GF-D8 (cell line): ENCODE results near the gene RELA.
"Not testable (repeated sequence)": the region's sequence is repeated elsewhere in the genome, so short reads cannot be mapped to it uniquely, and the experiment has no call there.

Experiments used
- DNase-seq: peaks from one replicate; lab custom pipeline; 2025; lab: John Stamatoyannopoulos, UW

The RELA gene

DNA sequence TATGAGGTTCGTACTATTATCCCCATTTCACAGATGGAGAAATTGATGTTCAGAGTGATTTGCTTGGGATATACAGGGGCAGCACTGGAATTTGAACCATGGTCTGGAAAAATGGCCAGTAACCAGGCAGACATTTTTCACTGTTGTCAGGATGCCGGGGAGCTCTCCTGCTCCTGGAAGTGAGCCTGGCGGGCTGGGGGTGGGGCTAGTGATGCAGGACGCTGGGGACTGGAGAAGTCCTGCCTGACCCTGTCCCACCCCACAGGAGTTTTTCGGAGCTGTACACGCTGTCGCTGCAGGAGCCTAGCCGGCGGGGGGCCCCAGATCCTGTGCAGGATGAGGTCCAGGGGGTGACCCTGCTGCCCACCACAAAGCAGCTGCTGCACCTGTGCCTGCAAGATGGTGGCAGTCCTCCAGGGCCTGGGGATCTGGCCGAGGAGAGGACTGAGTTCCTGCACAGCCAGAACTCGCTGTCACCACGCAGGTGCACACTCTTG, 13.7 kb downstream of the RELA start:
- DNase-seq = no peak

DNA sequence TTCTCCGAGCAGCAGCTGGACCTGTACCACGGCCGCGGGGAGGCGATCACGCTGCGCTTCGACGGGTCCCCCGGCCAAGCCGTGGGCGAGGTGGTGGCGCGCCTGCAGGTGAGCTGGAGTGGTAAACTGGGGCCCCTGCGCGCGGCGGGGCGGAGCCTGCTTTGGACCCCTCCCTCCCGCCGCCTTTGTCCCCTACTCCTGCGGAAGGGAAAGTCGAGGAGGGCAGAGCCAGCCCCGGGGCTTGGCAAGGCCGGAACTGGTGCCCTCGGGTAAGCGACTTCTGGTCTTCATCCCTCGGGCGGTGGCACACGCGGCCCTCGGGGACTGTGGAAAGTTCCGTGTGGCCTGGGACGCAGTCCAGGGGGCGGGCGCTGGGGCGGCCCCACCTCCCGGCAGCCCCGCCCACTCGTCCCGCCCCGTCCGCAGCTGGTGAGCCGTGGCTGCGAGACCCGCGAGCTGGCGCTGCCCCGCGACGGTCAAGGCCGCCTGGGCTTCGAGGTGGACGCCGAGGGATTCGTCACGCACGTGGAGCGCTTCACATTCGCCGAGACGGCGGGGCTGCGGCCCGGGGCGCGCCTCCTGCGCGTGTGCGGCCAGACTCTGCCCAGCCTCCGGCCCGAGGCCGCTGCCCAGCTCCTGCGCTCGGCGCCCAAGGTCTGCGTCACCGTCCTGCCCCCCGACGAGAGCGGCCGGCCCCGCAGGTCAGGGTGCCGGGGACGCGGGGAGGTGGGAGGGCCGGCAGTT, 15.6 kb downstream of the RELA start:
- no peak for DNase-seq

DNA sequence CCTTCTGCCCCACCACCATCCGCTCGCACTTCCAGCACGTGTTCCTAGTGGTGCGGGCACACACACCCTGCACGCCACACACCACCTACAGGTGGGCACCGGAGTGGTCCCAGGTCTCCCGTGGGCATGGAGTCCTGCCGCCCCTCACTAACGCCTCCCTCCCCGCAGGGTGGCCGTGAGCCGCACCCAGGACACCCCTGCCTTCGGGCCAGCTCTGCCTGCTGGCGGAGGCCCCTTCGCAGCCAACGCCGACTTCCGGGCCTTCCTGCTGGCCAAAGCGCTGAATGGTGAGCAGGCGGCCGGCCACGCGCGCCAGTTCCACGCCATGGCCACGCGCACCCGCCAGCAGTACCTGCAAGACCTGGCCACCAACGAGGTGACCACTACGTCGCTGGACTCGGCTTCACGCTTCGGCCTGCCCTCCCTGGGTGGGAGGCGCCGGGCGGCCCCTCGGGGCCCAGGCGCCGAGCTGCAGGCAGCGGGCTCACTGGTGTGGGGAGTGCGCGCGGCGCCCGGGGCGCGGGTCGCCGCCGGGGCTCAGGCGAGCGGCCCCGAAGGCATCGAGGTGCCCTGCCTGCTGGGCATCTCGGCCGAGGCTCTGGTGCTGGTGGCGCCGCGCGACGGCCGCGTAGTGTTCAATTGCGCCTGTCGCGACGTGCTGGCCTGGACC, 16.3 kb downstream of the RELA start:
- DNase-seq = no peak

DNA sequence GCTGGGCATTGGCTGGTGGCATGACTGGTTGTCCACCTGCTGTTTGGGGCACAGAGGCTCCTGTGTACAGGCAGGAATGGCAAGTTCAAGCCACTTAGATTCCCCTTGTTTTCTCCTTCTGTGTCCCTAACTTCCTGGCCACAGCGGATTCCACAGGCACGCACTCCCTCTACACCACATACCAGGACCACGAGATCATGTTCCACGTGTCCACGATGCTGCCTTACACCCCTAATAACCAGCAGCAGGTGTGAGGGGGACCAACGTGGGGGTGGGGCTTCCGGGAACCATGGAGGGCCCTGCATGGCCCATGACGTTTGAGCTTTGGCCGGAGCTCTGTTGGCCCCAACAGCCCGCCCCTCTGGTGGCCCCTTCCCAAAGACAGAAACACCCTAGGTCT, 17.0 kb downstream of the RELA start:
- no peak for DNase-seq

DNA sequence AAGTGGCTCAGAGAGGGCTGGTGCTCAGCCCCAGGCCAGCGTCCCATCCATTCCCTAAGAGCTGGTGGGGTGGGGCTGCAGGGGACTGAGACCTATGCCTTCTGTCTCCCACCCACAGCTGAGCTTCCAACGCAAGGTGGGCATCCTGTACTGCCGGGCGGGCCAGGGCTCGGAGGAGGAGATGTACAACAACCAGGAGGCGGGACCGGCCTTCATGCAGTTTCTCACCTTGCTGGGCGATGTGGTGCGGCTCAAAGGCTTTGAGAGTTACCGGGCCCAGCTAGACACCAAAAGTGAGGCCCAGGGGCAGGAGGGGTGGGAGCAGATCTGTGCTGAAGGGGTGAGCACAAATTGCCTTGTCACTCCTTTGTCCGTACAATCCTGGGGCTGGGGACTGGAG, 17.9 kb downstream of the RELA start:
- DNase-seq = no peak

DNA sequence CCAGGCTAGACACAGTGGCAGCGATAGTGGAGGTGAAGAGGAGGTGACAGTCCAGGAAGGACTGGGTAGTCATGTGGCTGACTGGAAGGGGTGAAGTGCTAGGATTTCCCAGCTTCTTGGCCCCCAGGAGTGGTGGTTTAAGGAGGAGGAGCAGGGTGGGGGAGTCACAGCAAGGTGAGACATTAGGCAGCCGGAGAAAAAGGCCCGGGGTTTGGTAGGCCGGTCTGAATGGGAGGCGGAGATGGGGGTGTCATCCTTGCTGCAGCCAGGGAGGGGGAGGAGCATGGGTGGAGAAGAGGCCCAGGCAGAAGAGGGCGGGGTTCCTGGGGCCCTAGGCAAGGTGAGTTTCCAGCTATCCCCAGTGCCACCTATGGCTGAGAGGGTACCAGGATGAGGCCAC, 18.7 kb downstream of the RELA start:
- no peak for DNase-seq

DNA sequence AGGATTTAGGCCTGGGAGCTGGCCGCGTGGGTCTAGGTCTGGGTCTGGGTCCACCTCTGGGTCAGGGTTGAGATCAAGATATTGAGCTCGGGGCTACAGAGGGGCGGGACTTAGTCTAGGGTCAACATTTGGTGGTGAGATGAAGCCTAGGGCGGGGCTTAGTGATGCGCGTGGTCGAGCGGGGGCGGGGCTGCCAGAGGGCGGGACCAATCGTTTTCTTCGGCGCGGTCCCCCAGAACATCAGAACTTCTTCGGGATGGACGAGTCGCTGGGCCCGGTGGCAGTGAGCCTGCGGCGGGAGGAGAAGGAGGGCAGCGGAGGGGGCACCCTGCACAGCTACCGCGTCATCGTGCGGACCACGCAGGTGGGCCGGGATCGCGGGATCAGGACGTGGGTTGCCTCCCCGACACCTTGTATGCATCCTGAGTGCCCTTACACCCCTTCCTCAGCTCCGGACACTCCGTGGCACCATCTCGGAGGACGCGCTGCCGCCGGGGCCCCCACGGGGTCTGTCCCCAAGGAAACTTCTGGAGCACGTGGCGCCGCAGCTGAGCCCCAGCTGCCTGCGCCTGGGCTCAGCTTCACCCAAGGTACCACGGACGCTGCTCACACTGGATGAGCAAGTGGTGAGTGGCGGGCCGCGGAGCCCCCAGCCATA, 20.6 kb downstream of the RELA start:
- DNase-seq = no peak

DNA sequence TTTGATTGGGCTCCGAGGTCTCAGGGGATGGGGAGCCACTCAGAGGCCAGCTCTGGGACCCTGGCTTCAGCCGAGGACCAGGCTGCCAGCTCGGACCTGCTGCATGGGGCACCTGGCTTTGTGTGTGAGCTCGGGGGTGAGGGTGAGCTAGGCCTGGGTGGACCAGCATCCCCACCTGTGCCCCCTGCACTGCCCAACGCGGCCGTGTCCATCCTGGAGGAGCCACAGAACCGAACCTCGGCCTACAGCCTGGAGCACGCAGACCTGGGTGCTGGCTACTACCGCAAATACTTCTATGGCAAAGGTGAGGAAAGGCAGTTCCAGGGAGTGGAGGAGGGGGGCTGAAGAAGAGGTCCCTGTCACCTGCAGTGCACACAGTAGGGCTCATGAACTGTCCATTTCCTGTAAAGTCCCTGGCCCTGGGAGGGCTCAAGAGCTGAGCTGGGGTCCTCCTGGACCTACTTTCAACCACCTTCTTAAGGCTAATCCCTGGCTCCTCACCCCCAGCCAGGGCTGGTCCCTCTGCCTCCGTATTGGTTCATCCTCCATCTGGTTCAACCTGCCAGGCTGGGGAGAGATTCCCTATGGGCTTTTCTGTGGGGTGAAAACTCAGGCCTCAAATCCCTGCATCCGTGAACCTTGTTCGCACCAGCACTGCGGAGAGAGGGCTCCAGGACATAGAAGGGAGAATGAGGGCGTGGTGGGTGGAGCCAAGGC, 21.3 kb downstream of the RELA start:
- DNase-seq = no peak

DNA sequence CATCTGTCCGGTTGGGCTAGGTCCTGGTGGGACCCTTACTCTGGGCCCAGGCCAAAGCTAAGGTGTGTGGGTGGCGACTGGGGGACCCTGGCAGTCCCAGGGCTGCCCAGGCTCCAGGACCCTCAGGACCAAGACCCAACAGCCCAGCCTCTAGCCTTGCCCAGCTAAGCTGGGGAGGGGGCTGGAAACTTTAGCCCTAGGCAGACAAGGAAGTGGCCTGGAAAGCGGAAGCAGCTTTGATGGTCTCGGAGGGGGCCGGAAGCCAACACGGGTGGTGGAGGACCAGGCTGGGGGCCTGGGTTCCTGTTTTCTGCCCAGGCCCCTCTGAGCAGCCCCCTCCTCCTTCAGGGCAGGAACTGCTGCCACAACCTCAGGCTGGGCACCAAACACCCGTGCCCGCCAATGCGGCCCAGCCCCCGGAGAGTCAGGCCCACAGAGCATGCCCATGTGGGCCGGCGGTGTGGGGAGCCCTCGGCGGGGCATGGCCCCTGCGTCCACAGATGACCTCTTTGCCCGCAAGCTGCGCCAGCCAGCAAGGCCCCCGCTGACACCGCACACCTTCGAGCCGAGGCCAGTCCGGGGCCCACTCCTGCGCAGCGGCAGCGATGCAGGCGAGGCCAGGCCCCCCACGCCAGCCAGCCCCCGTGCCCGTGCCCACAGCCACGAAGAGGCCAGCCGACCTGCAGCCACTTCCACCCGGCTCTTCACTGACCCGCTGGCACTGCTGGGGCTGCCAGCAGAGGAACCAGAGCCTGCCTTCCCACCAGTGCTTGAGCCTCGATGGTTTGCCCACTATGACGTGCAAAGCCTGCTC, 22.0 kb downstream of the RELA start:
- peak; percentile 91 for DNase-seq

DNA sequence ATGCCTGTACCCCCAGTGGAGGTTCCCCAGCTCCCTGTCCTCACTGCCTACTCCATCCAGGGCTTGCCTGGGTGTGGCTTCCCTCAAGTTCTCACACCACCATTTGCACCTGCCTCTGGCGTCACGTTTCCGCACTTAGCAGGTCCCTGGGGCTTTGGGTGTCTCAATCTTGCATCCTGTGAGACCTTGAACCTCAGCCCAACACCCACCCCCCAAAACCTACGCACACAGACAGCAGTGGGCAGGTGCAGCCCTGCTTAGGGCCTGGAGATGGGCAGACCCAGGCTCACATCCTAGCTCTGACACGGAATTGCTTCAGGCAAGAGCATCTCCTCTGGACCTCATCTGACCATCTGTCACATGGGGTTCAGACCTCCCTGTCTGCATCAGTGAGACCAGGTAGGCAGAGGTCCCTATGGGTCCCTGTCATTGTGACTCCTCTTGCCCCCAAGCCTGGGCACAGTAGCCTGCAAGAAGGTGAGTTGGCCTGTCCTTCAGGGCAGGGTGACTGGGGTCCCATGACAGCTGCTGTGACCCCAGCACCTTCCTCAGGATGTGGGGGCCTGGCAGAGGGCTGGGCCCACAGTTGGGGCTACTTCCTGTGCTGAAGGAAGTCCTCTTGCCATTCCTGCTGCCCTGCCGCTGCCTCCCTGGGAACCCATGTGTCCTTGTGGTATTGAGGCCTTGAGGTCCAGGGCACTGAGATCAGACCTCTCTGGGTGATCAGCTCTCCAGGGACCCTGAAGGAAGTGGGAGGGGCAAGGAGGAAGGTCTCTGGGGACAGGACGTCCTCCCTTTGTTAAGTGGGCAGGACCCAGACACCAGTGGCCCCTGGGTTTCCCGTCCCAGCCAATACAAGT, 22.9 kb downstream of the RELA start:
- DNase-seq = peak; percentile 92

DNA sequence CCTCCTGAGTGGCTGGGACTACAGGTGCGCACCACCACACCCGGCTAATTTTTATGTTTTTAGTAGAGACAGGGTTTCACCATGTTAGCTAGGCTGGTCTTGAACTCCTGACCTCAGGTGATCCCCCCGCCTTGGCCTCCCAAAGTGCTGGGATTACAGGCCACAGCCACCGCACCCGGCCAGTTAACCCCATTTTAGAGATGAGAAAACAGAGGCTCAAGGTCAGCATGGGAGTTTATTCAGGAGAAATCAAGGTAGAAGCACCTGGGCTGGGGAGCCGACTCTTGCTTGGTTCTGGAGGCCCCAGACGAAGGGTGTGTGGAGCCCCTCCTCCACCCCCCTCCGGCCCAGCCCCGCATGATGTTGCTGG, 23.5 kb downstream of the RELA start:
- not testable (repeated sequence) for DNase-seq

DNA sequence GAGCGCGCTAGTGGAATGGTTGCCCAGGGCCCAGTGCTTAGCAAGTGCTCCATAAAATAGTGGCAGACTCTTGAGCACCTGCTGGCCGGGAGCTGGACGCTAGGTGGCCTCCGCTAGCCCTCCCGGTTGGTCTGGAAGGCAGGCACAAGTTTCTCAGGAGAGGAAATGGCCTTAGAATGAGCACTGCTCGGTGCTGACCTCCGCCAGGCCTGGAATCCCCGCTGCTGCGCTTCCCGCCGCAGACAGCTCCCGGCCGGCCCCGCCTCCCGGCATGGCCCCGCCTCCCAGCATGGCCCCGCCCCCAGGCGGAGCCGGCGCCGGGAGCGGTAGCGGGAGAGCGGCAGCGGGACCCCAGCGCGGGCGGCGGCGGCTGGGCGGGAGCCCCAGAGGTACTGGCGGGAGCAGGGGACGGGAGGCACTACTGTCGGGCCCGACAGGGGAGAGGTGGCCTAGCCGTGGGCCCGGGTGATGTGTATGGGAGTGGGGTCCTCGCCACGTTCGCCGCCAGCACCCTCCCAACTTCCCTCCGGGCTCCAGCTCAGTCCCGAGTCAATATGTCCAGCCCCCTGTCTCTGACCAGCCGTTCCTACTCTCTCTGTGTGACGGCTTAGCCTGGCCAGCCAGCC, 24.8 kb downstream of the RELA start, which contains the start of gene SIPA1:
TSS of gene SIPA1 (plus strand) at position 308 of the 626 bp plus-strand sequence. CDS start 2,821 bp downstream, outside the sequence.
- peak; percentile 51 for DNase-seq

DNA sequence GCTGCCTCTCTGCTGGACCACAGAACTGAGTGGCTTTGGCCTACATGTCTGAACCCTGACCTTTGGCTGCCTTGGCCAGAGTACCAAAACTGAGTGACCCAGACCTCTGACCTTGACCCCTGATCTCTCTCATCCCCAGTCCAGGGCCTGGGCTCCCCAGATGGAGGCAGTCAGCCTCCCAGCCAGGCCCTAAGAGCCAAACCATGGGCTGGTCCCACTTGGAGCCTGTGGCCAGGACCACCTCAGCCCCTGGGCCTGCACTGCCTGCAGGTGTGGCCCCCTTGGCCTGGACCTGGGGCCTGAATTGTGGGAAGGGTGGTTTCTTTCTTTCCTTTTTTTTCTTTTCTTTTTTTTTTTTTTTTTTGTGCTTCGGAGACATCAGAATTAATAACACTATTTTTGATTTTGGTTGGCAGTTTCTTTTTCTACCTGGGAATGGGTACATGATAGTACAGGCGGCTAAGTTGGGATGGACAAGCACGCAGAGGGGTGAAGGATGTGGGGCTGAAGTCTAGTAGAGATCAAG, 25.6 kb downstream of the RELA start:
- no peak for DNase-seq

DNA sequence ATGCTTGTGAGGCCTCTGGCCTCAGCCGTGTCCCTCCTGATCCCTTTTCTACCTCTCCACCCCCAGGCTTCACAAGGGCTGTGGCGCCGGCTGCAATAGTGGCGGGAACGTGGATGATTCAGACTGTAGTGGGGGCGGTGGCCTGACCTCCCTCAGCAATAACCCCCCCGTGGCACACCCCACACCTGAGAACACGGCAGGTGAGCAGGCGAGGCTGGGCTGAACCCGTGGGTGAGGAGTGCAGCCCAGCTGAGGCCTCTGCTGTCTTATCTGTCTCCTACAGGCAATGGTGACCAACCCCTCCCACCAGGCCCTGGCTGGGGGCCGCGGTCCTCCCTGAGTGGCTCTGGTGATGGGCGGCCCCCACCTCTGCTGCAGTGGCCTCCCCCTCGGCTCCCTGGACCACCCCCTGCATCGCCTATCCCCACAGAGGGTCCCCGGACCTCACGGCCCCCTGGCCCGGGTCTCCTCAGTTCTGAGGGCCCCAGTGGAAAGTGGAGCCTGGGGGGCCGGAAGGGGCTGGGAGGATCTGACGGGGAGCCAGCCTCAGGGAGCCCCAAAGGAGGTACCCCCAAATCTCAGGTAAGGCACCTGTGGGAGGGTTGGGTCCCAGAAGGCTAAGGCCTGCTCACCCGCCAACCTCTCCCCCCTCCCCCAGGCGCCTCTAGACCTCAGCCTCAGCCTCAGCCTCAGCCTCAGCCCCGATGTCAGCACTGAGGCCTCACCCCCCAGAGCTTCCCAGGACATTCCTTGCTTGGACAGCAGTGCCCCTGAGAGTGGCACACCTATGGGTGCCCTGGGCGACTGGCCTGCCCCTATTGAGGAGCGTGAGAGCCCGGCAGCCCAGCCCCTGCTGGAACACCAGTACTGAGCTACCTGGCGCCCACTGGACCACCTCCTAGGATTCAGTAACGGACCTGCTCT, 26.3 kb downstream of the RELA start:
- DNase-seq = no peak

DNA sequence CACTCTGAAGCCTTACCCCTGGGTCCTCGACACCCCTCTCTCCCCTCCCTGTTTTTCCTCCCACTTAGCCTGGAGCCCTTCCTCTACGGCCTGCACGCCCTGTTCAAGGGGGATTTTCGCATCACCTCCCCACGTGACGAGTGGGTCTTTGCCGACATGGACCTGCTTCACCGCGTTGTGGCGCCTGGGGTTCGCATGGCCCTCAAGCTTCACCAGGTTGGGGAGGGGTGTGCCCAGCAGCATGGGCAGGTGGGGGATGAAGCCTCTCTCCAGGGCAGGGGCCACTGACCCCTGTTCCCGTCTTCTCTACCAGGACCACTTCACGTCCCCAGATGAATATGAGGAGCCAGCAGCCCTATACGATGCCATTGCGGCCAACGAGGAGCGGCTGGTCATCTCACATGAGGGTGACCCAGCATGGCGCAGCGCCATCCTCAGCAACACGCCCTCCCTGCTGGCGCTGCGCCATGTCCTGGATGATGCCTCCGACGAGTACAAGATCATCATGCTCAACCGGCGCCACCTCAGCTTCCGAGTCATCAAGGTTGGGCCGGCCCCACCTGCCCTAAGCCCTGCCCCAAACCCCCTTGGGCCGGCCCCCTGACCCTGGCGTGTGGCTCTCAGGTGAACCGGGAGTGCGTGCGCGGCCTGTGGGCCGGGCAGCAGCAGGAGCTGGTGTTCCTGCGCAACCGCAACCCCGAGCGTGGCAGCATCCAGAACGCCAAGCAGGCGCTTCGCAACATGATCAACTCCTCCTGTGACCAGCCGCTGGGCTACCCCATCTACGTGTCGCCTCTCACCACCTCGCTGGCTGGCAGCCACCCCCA, 27.6 kb downstream of the RELA start:
- no peak for DNase-seq

DNA sequence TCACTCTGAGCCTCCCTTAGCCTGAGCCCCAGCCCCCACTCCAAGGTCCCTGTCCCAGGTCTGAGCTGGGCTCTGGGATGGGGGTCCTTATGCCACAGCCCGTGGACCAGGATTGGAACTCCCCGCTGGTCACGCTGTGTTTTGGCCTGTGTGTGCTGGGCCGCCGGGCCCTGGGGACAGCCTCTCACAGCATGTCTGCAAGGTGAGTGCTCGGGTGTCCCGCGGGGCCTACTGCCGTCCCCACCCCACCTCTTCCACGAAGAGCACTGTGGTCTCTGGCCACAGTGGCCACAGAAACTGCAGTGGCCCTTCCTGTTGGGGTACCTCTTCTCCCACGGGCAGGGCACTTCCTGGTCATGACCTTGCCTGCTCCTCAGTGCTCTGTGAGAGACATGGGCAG, 28.3 kb downstream of the RELA start:
- DNase-seq = no peak

DNA sequence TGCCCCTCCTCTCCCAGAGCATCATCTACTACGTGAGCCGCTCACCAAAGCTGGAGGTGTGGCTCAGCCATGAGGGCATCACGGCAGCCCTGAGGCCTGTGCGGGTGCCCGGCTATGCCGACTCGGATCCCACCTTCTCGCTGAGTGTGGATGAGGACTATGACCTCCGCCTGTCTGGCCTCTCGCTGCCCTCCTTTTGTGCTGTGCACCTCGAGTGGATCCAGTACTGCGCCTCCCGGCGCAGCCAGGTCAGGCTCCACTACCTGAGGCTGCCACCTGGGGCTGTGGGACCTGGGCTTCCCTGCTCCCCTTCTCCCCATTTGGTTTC, 28.6 kb downstream of the RELA start:
- no peak for DNase-seq
